ENCODE measurements around the gene MAN2B2.

MAN2B2 gene

GRCh38 chr4:6574747-6575502 is at the start of gene MAN2B2:
MAN2B2 (plus strand) TSS chr4:6575189; CDS start chr4:6575211, 22 bp downstream.
- DNase-seq (ENCODE audit: low read depth): peak; percentile 73

- DNase-seq (ENCODE audit: low read depth): no peak
Measured at GRCh38 chr4:6525474-6525873, 49.5 kb upstream of the MAN2B2 start.

GRCh38 chr4:6526156-6526555 is 48.8 kb upstream of the MAN2B2 start:
- no peak for DNase-seq (ENCODE audit: low read depth)

- no peak for DNase-seq (ENCODE audit: low read depth)
Measured at GRCh38 chr4:6526671-6527091, 48.3 kb upstream of the MAN2B2 start.

GRCh38 chr4:6527259-6527658 is 47.7 kb upstream of the MAN2B2 start:
- DNase-seq (ENCODE audit: low read depth): no peak

DNA sequence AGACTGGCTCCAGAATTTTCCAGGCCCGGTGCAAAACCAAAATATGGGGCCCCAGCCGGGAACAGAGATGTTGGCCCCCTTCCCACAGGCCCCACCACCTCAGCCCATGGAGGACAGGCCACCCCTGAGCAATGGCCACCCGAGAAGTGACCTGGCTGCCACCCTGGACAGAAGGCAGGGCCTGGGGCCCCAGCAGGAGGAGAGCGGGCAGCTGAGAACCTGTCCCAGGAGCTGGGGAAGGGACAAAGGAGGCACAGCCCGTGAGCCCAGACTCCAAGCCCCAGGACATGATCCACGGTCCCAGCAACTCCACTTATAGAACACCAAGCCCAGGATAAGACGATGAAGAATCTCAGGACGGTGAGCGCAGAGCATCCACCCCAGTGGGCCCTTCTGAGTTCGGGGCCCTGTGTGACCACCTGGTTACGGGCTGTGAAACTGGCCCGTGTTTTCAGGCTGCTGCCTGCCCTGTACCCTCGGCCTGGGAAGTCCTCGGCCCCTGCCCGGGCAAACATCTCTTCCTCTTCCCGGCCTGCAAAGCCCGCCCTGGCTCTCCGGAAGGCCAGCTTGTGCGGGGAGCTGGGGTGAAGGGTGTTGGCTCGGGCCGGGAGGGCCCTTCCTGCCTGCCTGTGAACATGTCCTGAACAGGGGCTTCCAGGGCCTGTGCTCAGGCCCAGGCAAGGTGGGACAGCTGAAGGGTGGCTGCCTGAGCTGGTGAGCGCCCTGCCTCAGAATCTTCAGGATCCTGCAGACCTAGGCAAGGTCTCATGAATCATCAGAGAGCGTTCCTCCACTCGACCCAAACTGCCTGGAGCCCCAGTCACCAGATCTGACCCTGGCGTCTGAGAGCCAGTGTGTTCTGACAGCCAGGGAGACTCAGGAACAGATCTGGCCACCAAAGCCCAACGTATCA is 47.0 kb upstream of the MAN2B2 start:
- no peak for DNase-seq (ENCODE audit: low read depth)

- no peak for DNase-seq (ENCODE audit: low read depth)
Measured at GRCh38 chr4:6529021-6529420, 46.0 kb upstream of the MAN2B2 start.

- DNase-seq (ENCODE audit: low read depth): no peak
Measured at GRCh38 chr4:6530301-6530700, 44.7 kb upstream of the MAN2B2 start.

DNA sequence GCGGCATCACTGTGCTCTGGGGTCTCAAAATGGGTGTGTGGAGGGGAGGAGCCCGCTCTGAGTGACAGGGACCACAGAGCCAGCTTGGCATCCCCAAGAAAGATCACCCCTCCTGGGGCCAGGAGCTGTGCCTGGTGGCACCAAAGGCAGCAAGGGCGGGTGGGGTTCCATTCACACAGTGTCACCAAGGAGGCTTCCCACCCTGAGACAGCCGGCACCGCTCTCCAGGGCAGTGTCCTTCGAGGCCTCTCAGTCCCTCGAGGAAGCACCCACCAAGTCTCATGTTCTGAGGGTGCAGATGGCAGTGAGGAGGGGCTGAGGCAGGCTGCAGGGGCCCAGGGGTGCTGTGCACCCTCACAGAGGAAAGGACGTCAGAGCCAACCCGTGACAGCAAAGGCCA is 44.0 kb upstream of the MAN2B2 start:
- no peak for DNase-seq (ENCODE audit: low read depth)

GRCh38 chr4:6532102-6532501 is 42.9 kb upstream of the MAN2B2 start:
- no peak for DNase-seq (ENCODE audit: low read depth)

GRCh38 chr4:6532658-6533057 is 42.3 kb upstream of the MAN2B2 start:
- no peak for DNase-seq (ENCODE audit: low read depth)

GRCh38 chr4:6534050-6534449 is 40.9 kb upstream of the MAN2B2 start:
- DNase-seq (ENCODE audit: low read depth): no peak

GRCh38 chr4:6534618-6535328 is 40.2 kb upstream of the MAN2B2 start:
- no peak for DNase-seq (ENCODE audit: low read depth)

GRCh38 chr4:6535329-6535692 is 39.7 kb upstream of the MAN2B2 start:
- no peak for DNase-seq (ENCODE audit: low read depth)

DNA sequence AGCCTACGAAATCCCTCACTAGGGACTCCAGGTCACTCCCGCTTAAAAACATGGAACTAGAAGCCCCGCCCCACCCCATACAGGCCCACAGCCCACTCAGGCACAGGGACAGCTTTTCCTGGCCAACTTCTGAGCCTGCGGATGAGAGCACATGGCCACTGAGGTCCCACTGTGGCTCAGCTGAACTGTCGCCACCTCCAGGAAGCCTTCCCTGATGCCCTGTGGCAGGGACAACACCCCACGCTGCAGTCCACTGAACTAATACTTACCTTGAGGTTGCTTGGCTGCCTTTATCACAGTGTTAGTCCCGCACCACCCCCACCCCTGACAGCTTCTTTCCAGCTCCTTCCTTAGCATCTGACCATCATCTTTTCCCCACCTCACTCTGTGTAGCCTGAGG is 39.3 kb upstream of the MAN2B2 start:
- DNase-seq (ENCODE audit: low read depth): no peak

GRCh38 chr4:6538111-6538510 is 36.9 kb upstream of the MAN2B2 start:
- DNase-seq (ENCODE audit: low read depth): no peak

- DNase-seq (ENCODE audit: low read depth): no peak
Measured at GRCh38 chr4:6538575-6538974, 36.4 kb upstream of the MAN2B2 start.

- no peak for DNase-seq (ENCODE audit: low read depth)
Measured at GRCh38 chr4:6539009-6539764, 35.8 kb upstream of the MAN2B2 start.

DNA sequence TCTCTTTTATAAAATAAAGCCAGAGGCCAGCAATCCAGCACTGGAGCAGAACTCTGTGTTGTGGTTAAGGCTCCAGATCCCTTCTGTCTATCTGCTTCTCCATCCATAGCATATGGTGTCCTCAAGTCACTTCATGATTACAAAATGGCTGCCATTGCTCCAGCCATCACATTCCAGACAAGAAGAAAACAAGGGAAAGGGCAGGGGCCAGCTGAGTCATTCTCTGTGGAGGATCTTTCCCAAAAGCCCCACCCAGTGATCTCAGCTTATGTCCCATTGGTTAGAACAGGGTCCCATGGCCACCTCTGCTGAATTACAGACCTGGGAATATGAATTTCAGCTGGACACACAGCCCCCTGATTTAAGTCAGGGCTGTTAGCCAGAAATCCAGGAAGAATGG is 34.1 kb upstream of the MAN2B2 start:
- DNase-seq (ENCODE audit: low read depth): no peak

- no peak for DNase-seq (ENCODE audit: low read depth)
Measured at GRCh38 chr4:6541789-6542188, 33.2 kb upstream of the MAN2B2 start.

DNA sequence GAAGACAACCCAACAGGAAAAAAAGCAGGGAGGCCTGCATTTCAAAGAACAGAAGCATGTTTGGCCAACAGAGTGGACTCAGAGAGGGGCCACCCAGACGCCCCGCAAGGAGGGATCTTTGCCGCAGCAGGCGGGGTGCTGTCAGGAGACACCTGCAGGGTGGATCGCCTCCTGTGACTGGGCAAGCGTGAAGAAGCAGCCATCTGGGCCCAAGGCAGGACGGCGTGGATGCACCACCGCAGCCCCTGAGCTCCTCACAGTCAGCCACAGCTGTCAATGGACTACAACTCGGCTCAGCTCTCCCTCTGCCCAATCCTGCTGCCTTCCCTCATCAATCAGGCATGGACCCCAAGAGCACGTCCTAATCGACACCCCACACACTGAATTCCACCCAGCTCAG is 32.0 kb upstream of the MAN2B2 start:
- DNase-seq (ENCODE audit: low read depth): no peak

GRCh38 chr4:6546091-6546490 is 28.9 kb upstream of the MAN2B2 start:
- no peak for DNase-seq (ENCODE audit: low read depth)
